Ishikawa (cell line): ENCODE data around the gene ATP2B1.

Experiments
- CEBPB ChIP-seq: IDR thresholded peaks from 2 replicates; pipeline ENCODE4 v1.6.1; 2012
- CREB1 ChIP-seq: IDR thresholded peaks from 2 replicates; pipeline ENCODE4 v1.6.1; 2012; ENCODE audit warnings: low read depth
- EGR1 ChIP-seq: IDR thresholded peaks from 2 replicates; pipeline ENCODE4 v1.6.1; 2012
- EP300 ChIP-seq: IDR thresholded peaks from 2 replicates; pipeline ENCODE4 v1.6.1; 2012; ENCODE audit warnings: borderline replicate concordance
- FOXM1 ChIP-seq: IDR thresholded peaks from 2 replicates; pipeline ENCODE4 v1.6.1; 2012; ENCODE audit warnings: low read depth, borderline replicate concordance
- RAD21 ChIP-seq: IDR thresholded peaks from 2 replicates; pipeline ENCODE4 v1.6.1; 2012; ENCODE audit warnings: low read depth
- TAF1 ChIP-seq: IDR thresholded peaks from 2 replicates; pipeline ENCODE4 v1.6.1; 2012; ENCODE audit warnings: low read depth, mild to moderate bottlenecking
- TCF12 ChIP-seq: IDR thresholded peaks from 2 replicates; pipeline ENCODE4 v1.6.1; 2012; ENCODE audit warnings: low read depth
- TEAD4 ChIP-seq: IDR thresholded peaks from 2 replicates; pipeline ENCODE4 v1.6.1; 2012
- TF ChIP-seq, protein P1 (sequence below): IDR thresholded peaks from 2 replicates; pipeline ENCODE4 v1.6.1; 2012
- TF ChIP-seq, protein P2 (sequence below): IDR thresholded peaks from 2 replicates; pipeline ENCODE4 v1.6.1; 2012; ENCODE audit warnings: low read depth, mild to moderate bottlenecking
- TF ChIP-seq, protein P3 (sequence below): IDR thresholded peaks from 2 replicates; pipeline ENCODE4 v1.6.1; 2012

DNA sequence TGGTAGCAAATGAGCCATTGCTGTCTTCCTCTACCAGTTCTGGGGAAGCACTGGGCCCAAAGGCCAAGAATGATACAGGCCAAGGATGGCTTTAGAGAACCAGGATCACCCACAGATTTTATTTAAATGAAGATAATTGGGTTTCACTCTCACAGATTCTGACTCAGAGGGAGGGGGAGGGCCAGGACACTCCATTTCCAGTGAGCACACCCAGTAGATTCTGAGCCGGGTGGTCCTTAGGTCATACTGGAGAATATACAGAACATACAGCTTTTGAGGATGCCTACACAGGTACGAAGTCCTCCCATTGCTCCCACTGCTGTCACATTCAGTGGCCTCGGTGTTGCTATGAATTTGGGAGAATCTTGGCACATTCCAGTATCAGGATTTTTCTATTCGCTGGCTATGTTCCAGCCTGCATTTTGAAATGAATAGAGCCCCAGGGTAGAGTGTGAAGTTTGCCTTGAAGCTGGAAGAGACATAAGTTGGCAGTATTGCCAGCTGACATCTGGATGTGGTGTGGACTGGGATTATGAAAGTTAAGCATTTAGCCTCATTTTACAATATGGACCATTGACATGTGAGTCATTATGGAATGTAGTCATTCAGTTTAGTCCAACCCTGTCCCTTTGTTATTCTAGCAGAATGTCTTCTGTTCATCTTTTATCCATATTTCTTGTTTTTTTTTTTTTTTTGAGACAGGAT is 137.0 kb downstream of the ATP2B1 start:
- TF ChIP-seq EP300, result no peak
- TF ChIP-seq CEBPB, result no peak
- TF ChIP-seq, protein P1, sequence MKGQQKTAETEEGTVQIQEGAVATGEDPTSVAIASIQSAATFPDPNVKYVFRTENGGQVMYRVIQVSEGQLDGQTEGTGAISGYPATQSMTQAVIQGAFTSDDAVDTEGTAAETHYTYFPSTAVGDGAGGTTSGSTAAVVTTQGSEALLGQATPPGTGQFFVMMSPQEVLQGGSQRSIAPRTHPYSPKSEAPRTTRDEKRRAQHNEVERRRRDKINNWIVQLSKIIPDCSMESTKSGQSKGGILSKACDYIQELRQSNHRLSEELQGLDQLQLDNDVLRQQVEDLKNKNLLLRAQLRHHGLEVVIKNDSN, result no peak
- TF ChIP-seq CREB1, result no peak
- TF ChIP-seq RAD21, result no peak
- TF ChIP-seq FOXM1, result no peak
- TF ChIP-seq, protein P2, sequence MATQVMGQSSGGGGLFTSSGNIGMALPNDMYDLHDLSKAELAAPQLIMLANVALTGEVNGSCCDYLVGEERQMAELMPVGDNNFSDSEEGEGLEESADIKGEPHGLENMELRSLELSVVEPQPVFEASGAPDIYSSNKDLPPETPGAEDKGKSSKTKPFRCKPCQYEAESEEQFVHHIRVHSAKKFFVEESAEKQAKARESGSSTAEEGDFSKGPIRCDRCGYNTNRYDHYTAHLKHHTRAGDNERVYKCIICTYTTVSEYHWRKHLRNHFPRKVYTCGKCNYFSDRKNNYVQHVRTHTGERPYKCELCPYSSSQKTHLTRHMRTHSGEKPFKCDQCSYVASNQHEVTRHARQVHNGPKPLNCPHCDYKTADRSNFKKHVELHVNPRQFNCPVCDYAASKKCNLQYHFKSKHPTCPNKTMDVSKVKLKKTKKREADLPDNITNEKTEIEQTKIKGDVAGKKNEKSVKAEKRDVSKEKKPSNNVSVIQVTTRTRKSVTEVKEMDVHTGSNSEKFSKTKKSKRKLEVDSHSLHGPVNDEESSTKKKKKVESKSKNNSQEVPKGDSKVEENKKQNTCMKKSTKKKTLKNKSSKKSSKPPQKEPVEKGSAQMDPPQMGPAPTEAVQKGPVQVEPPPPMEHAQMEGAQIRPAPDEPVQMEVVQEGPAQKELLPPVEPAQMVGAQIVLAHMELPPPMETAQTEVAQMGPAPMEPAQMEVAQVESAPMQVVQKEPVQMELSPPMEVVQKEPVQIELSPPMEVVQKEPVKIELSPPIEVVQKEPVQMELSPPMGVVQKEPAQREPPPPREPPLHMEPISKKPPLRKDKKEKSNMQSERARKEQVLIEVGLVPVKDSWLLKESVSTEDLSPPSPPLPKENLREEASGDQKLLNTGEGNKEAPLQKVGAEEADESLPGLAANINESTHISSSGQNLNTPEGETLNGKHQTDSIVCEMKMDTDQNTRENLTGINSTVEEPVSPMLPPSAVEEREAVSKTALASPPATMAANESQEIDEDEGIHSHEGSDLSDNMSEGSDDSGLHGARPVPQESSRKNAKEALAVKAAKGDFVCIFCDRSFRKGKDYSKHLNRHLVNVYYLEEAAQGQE, result no peak
- TF ChIP-seq, protein P3, sequence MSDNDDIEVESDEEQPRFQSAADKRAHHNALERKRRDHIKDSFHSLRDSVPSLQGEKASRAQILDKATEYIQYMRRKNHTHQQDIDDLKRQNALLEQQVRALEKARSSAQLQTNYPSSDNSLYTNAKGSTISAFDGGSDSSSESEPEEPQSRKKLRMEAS, result no peak
- TF ChIP-seq EGR1, result no peak
- no peak for TF ChIP-seq TAF1
- TF ChIP-seq TCF12, result no peak
- TF ChIP-seq TEAD4, result no peak
